GM12872 (cell line): ENCODE measurements around the gene XCR1.
A peak's percentile ranks its signal among the peaks of the same experiment; 100 is the strongest.

Experiments
- TF ChIP-seq, protein P1 (sequence below): IDR thresholded peaks from 3 replicates; pipeline ENCODE4 v1.5.1; 2011; ENCODE audit warnings: low read depth, mild to moderate bottlenecking, low read length, moderate library complexity; ENCODE audit not compliant: insufficient read depth

XCR1 gene, protein sequence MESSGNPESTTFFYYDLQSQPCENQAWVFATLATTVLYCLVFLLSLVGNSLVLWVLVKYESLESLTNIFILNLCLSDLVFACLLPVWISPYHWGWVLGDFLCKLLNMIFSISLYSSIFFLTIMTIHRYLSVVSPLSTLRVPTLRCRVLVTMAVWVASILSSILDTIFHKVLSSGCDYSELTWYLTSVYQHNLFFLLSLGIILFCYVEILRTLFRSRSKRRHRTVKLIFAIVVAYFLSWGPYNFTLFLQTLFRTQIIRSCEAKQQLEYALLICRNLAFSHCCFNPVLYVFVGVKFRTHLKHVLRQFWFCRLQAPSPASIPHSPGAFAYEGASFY

GRCh38 chr3:46027021-46027705 lies at the start of gene XCR1:
Gene XCR1 (minus strand): TSS chr3:46027483. CDS start chr3:46021947, 5,536 bp downstream.
- TF ChIP-seq, protein P1, sequence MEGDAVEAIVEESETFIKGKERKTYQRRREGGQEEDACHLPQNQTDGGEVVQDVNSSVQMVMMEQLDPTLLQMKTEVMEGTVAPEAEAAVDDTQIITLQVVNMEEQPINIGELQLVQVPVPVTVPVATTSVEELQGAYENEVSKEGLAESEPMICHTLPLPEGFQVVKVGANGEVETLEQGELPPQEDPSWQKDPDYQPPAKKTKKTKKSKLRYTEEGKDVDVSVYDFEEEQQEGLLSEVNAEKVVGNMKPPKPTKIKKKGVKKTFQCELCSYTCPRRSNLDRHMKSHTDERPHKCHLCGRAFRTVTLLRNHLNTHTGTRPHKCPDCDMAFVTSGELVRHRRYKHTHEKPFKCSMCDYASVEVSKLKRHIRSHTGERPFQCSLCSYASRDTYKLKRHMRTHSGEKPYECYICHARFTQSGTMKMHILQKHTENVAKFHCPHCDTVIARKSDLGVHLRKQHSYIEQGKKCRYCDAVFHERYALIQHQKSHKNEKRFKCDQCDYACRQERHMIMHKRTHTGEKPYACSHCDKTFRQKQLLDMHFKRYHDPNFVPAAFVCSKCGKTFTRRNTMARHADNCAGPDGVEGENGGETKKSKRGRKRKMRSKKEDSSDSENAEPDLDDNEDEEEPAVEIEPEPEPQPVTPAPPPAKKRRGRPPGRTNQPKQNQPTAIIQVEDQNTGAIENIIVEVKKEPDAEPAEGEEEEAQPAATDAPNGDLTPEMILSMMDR, result no peak

- TF ChIP-seq, protein P1, result peak; percentile 17; the same call in 1 of the 3 replicates
These were observed 49.3 kb upstream of the XCR1 start for GRCh38 chr3:46076606-46077005.

GRCh38 chr3:46075816-46076215 lies 48.5 kb upstream of the XCR1 start:
- TF ChIP-seq, protein P1, result no peak

DNA sequence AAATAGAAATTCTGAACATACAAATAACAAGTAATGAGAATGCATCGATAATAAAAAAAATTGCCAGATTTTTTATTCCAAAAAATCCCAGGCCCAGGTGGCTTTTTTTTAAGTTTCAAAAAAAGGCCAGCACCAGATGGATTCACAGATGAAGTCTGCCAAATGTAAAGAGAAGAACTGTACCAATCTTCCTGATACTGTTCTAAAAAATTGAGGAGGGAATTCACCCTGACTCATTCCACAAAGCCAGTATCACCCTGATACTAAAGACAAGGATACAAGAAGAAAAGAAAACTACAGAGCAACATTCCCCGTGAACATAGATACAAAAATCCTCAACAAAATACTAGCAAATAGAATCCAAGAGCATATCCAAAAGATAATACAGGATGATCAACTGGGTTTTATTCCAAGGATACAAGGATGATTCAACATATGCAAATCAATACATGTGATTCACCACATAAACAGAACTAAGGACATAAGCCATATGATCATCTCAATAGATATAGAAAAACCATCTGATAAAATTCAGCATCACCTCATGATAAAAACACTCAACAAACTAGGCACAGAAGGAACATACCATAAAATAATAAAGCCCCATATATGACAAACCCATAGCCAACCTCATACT lies 44.1 kb upstream of the XCR1 start:
- TF ChIP-seq, protein P1, result no peak

DNA sequence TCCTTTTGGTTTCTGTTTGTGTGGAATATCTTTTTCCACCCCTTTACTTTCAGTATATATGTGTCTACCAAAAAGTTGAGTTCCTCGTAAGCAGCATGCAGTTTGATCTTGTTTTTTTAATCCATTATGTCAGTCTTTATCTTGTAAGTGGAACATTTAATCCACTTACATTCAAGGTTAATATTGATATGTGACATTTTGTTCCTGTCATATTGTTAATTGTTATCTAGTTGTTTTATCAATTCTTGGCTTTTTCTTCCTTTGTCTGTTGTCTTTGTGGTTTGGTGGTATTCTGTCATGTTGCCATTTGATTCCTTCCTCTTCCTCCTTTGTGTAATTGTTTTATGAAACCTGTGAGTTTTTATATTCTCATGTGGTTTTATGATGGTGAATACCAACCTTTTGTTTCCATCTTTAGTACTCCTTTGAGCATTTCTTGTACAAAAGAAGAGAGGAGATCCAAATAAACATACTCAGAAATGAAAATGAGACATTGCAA lies 43.4 kb upstream of the XCR1 start:
- TF ChIP-seq, protein P1, result no peak

DNA sequence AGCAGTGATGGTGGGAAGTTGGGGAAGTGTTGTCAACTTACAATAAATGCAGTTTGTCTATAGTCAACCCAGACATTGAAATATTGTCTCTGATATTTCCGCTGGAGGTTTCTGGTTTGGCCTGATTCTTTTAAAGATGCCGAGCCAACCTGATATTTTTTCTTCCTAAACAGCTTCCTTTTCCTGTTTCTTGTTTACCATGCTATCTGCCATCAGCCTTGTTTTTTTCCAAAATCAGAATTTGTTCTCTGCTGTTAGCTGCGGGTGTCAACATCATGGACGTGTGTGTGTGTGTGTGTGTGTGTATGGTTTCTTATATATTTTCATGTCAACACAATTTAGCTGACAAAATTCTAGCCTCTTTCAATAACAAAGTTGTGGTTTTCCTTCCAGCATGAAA lies 41.2 kb upstream of the XCR1 start:
- TF ChIP-seq, protein P1, result no peak

- TF ChIP-seq, protein P1, result no peak
These were observed 40.1 kb upstream of the XCR1 start for GRCh38 chr3:46067401-46067800.
